HFFc6 (cell line): ENCODE data around the gene UBR4. TPM values are rescaled to one million over a fixed set of nuclear protein-coding genes. Genes with fewer than 3 reads are reported as not detected.

ENCODE experiments used
- DNase-seq: peaks from one replicate; pipeline ENCODE4 v3.0.0-alpha.2; 2018
- H3K27ac Mint-ChIP-seq: 2 replicates; pipeline ENCODE4 v1.8.0; 2020; ENCODE audit warnings: mild to moderate bottlenecking, mixed read lengths
- H3K27me3 Mint-ChIP-seq: 2 replicates; pipeline ENCODE4 v1.8.0; 2021; ENCODE audit warnings: mild to moderate bottlenecking, moderate library complexity, mixed read lengths; ENCODE audit not compliant: insufficient read depth
- H3K36me3 Mint-ChIP-seq: 2 replicates; pipeline ENCODE4 v1.8.0; 2021; ENCODE audit warnings: low read depth, mixed read lengths
- H3K4me1 Mint-ChIP-seq: 2 replicates; pipeline ENCODE4 v1.8.0; 2020; ENCODE audit warnings: low read depth, mixed read lengths
- H3K4me3 Mint-ChIP-seq: 2 replicates; pipeline ENCODE4 v1.8.0; 2020; ENCODE audit warnings: mild to moderate bottlenecking, moderate library complexity, mixed read lengths
- H3K9me3 Mint-ChIP-seq: 2 replicates; pipeline ENCODE4 v1.8.0; 2020; ENCODE audit warnings: mild to moderate bottlenecking, mixed read lengths
- CTCF ChIP-seq: fragments of 200-600 bp; sonication (generic); IDR thresholded peaks from 2 replicates; pipeline ENCODE4 v1.5.0; 2021; ENCODE audit warnings: antibody characterized with exemption, mild to moderate bottlenecking
- total RNA-seq, 6 experiments: library from RNA; stranded (reverse); fragmentation: NEBNext Ultra II Directional; extraction: Animal tissue kit (Norgen Biotek cat#: 25700); gene quantifications; 2 replicates in 1 of 6; 3 replicates in 5 of 6; pipeline ENCODE4 v1.2.3, GENCODE V29; 2021

The UBR4 gene
- total RNA-seq, 6 experiments from 2014 or later, result 74.2 to 116 (median 88.6) TPM

DNA sequence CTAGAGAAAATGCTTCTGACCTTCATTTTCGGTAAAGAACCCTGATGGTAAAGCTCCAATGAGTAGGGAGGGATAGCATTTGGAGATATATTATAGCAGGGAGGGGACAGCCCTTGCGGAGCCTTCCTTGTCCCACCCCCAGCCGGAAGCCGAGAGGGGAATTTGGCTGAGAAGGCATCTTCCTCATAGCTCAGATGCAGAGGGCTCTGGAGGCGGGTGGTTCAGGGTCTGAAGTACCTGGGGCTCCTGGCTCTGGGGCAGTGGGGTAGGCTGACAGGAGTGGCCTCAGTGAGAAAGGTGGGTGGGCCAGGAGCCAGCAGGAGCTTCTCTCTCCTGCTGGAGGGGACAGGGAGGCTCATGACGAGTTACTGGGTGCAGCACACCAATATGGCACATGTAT is 165.6 kb downstream of the UBR4 start:
- no peaks in the 10 kb centered on the region for H3K4me1 Mint-ChIP-seq
- no peak overlapping the region for H3K27ac Mint-ChIP-seq
- peaks cover 13% of the 10 kb centered on the region for H3K27me3 Mint-ChIP-seq
- no peak overlapping the region for H3K4me3 Mint-ChIP-seq
- H3K36me3 Mint-ChIP-seq, result no peaks in the 10 kb centered on the region
- no peak for DNase-seq
- no peaks in the 10 kb centered on the region for H3K9me3 Mint-ChIP-seq
- TF ChIP-seq CTCF, result no peak

- Mint-ChIP-seq H3K27me3 (peaks cover 16% of the 10 kb centered on the region), H3K9me3 (no peaks in the 10 kb centered on the region), H3K36me3 (no peaks in the 10 kb centered on the region), H3K4me1 (no peaks in the 10 kb centered on the region), H3K27ac (no peak overlapping the region), H3K4me3 (no peak overlapping the region)
- TF ChIP-seq CTCF, result no peak
- no peak for DNase-seq
Measured at GRCh38 chr1:19043579-19044443, 166.3 kb downstream of the UBR4 start.

- no peak for DNase-seq
- no peak overlapping the region for H3K4me3 Mint-ChIP-seq
- H3K9me3 Mint-ChIP-seq, result no peaks in the 10 kb centered on the region
- H3K27me3 Mint-ChIP-seq, result peaks cover 18% of the 10 kb centered on the region
- no peak overlapping the region for H3K27ac Mint-ChIP-seq
- H3K4me1 Mint-ChIP-seq, result no peaks in the 10 kb centered on the region
- no peak for TF ChIP-seq CTCF
- no peaks in the 10 kb centered on the region for H3K36me3 Mint-ChIP-seq
Measured at GRCh38 chr1:19042675-19043578, 167.1 kb downstream of the UBR4 start.

DNA sequence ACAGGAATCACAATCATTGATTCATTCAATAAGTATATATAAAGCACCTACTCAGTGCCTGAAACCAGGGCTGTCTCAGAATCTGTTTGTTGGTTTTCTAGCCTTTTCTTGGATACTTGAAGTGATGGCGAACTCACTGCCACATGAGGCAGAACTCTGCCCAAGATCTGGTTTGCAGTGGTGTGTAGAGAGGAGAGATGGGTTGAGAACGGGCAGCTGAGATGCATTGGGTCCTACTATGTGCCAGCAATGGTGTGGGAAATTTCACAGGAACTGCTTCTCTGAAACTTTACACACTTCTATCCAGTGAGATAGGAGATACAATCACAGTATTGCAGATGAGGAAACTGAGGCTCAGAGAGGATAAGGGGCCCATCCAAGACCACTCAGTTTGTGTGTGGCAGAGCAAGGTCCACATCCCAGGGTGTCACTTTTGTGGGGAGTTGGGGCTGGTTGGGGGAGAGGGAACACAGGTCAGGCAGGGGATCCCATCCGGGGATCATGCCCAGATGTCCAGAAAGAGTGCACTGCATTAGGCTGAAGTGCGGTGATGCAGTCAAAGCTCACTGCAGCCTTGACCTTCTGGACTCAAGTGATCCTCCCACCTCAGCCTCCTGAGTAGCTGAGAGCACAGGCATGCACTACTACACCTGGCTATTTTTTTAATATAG is 169.9 kb downstream of the UBR4 start:
- Mint-ChIP-seq H3K27me3 (peaks cover 24% of the 10 kb centered on the region), H3K27ac (no peak overlapping the region), H3K4me3 (no peak overlapping the region), H3K36me3 (no peaks in the 10 kb centered on the region), H3K4me1 (no peaks in the 10 kb centered on the region), H3K9me3 (no peaks in the 10 kb centered on the region)
- DNase-seq, result no peak
- TF ChIP-seq CTCF, result no peak

DNA sequence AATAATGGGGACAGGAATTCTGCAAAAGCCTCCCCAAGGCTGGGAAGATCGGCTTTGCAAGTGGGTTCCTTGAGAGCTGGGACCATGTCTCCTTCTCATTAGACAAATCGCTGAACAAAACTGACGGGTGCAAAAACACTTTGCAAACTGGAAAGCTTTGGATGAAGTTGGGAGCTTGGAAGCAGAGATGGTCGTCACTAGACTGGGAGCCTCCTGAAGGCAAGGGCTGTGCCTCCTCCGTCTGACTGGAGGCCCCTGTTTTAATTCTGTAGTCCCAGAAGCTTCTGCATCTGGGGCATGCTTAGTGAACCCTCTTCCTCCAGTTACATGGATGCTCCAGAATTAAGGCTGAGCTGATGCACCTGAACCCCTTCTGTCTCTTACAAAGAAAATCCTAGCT is 171.3 kb downstream of the UBR4 start:
- no peaks in the 10 kb centered on the region for H3K9me3 Mint-ChIP-seq
- H3K27me3 Mint-ChIP-seq, result peaks cover 22% of the 10 kb centered on the region
- peaks cover 7% of the 10 kb centered on the region for H3K4me1 Mint-ChIP-seq
- H3K4me3 Mint-ChIP-seq, result no peak overlapping the region
- H3K27ac Mint-ChIP-seq, result no peak overlapping the region
- no peak for TF ChIP-seq CTCF
- H3K36me3 Mint-ChIP-seq, result no peaks in the 10 kb centered on the region
- DNase-seq, result no peak
